Suprapubic skin (tissue), 4 donors: ENCODE results near the gene CADM1. TPM values are rescaled to one million over a fixed set of nuclear protein-coding genes. Genes with fewer than 3 reads are reported as not detected.

Experiments used
- DNase-seq, 2 donors: peaks; one replicate each; pipeline ENCODE4 v3.0.0-alpha.2; 2019; ENCODE audit warnings: low spot score in 2 of 2
- H3K27ac ChIP-seq: fragments of 200-600 bp; sonication (generic); one replicate; pipeline ENCODE4 v1.5.1; 2019
- H3K27me3 ChIP-seq: fragments of 200-600 bp; sonication (generic); one replicate; pipeline ENCODE4 v1.5.1; 2019
- H3K36me3 ChIP-seq: fragments of 200-600 bp; sonication (generic); one replicate; pipeline ENCODE4 v1.5.1; 2019
- H3K4me1 ChIP-seq: fragments of 200-600 bp; sonication (generic); one replicate; pipeline ENCODE4 v1.5.1; 2019
- H3K4me3 ChIP-seq: fragments of 200-600 bp; sonication (generic); one replicate; pipeline ENCODE4 v1.5.1; 2019; ENCODE audit warnings: mild to moderate bottlenecking
- H3K9me3 ChIP-seq: fragments of 200-600 bp; sonication (generic); one replicate; pipeline ENCODE4 v1.5.1; 2019
- EP300 ChIP-seq: sonication (generic); formaldehyde crosslinking; IDR thresholded peaks from one replicate; pipeline ENCODE4 v1.6.1; 2017; ENCODE audit warnings: antibody characterized with exemption
- POLR2A ChIP-seq, 2 donors: fragments of 450-650 bp; IDR thresholded peaks; one replicate each; pipeline ENCODE4 v1.6.1; 2017; ENCODE audit warnings: antibody characterized with exemption in 2 of 2, mild to moderate bottlenecking in 2 of 2, moderate library complexity in 2 of 2
- POLR2AphosphoS5 ChIP-seq, 3 donors: sonication (generic); formaldehyde crosslinking; IDR thresholded peaks; one replicate each; pipeline ENCODE4 v1.6.1; 2017; ENCODE audit warnings: antibody characterized with exemption in 3 of 3
- WGBS: methylation state at CpG from one replicate; pipeline ENCODE4 v1.1.5; 2018; 5-methylcytosine and 5-hydroxymethylcytosine counted together
- total RNA-seq, 4 donors: library from RNA; depleted of rRNA; stranded (reverse); fragments of >200 nt; gene quantifications; one replicate each; pipeline ENCODE4 v1.1.0, GENCODE V29; 2016
- TF ChIP-seq, protein P1 (sequence below), 2 donors: fragments of 200-600 bp in 1 of 2; fragments of 450-650 bp in 1 of 2; sonication (generic) in 1 of 2; IDR thresholded peaks; one replicate each; pipeline ENCODE4 v1.5.1; 2016 to 2019; ENCODE audit warnings: antibody characterized with exemption in 2 of 2, mild to moderate bottlenecking in 1 of 2, moderate library complexity in 1 of 2

CADM1 gene
- total RNA-seq, 4 donors from 2014 or later = 13.3 to 26.2 (median 15.3) TPM

- 71% methylated on average over 1 of the region's 1 CpG for WGBS
- DNase-seq = no peak
- no peaks in the 10 kb centered on the region for H3K27me3 ChIP-seq
- H3K4me1 ChIP-seq = no peaks in the 10 kb centered on the region
- no peak overlapping the region for H3K4me3 ChIP-seq
- TF ChIP-seq EP300 = no peak
- TF ChIP-seq POLR2AphosphoS5 (IDR thresholded peaks at IDR 0.05) = no peak
- no peak for TF ChIP-seq POLR2A (IDR thresholded peaks at IDR 0.05)
- TF ChIP-seq, protein P1, sequence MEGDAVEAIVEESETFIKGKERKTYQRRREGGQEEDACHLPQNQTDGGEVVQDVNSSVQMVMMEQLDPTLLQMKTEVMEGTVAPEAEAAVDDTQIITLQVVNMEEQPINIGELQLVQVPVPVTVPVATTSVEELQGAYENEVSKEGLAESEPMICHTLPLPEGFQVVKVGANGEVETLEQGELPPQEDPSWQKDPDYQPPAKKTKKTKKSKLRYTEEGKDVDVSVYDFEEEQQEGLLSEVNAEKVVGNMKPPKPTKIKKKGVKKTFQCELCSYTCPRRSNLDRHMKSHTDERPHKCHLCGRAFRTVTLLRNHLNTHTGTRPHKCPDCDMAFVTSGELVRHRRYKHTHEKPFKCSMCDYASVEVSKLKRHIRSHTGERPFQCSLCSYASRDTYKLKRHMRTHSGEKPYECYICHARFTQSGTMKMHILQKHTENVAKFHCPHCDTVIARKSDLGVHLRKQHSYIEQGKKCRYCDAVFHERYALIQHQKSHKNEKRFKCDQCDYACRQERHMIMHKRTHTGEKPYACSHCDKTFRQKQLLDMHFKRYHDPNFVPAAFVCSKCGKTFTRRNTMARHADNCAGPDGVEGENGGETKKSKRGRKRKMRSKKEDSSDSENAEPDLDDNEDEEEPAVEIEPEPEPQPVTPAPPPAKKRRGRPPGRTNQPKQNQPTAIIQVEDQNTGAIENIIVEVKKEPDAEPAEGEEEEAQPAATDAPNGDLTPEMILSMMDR (IDR thresholded peaks at IDR 0.05) = no peak
- H3K9me3 ChIP-seq = no peaks in the 10 kb centered on the region
- H3K27ac ChIP-seq = no peak overlapping the region
- H3K36me3 ChIP-seq = no peaks in the 10 kb centered on the region
Observed at GRCh38 chr11:115396533-115396932, 107.7 kb downstream of the CADM1 start.

DNA sequence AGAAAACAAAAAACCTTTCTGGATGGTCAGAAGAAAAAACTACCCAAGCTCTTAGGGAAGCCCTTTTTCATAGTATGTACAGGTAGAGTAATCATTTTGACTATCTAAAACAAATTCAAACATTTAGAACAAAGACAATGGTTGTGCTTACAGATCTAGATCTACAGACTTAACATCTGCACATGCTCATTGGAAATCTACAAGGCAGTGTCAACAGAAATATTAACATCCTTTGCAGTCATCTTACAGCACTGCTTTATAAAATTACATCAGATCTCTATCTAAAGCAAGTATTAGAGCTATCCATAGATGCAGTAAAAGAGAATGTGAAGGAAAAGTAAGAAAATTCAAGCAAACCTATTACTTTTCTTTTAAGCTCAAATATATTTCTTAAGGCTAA is 110.3 kb downstream of the CADM1 start:
- H3K27ac ChIP-seq = no peak overlapping the region
- no peaks in the 10 kb centered on the region for H3K4me1 ChIP-seq
- no peak overlapping the region for H3K4me3 ChIP-seq
- H3K36me3 ChIP-seq = no peaks in the 10 kb centered on the region
- DNase-seq = no peak
- TF ChIP-seq POLR2A (IDR thresholded peaks at IDR 0.05) = no peak
- no peak for TF ChIP-seq POLR2AphosphoS5 (IDR thresholded peaks at IDR 0.05)
- TF ChIP-seq, protein P1 (IDR thresholded peaks at IDR 0.05) = no peak
- TF ChIP-seq EP300 = no peak
- H3K9me3 ChIP-seq = no peaks in the 10 kb centered on the region
- H3K27me3 ChIP-seq = no peaks in the 10 kb centered on the region

GRCh38 chr11:115391598-115391997 is 112.6 kb downstream of the CADM1 start:
- WGBS = 95% methylated on average over 1 of the region's 1 CpG
- H3K4me3 ChIP-seq = no peak overlapping the region
- H3K36me3 ChIP-seq = no peaks in the 10 kb centered on the region
- DNase-seq = no peak
- no peak overlapping the region for H3K27ac ChIP-seq
- H3K27me3 ChIP-seq = no peaks in the 10 kb centered on the region
- no peaks in the 10 kb centered on the region for H3K9me3 ChIP-seq
- TF ChIP-seq EP300 (no peak), POLR2A (IDR thresholded peaks at IDR 0.05) (no peak), POLR2AphosphoS5 (IDR thresholded peaks at IDR 0.05) (no peak)
- TF ChIP-seq, protein P1 (IDR thresholded peaks at IDR 0.05) = no peak
- no peaks in the 10 kb centered on the region for H3K4me1 ChIP-seq

- Histone ChIP-seq H3K27ac (no peak overlapping the region), H3K9me3 (no peaks in the 10 kb centered on the region), H3K27me3 (no peaks in the 10 kb centered on the region), H3K36me3 (no peaks in the 10 kb centered on the region), H3K4me1 (no peaks in the 10 kb centered on the region), H3K4me3 (no peak overlapping the region)
- no peak for DNase-seq
- TF ChIP-seq EP300 = no peak
- no peak for TF ChIP-seq POLR2AphosphoS5 (IDR thresholded peaks at IDR 0.05)
- TF ChIP-seq, protein P1 (IDR thresholded peaks at IDR 0.05) = no peak
- no peak for TF ChIP-seq POLR2A (IDR thresholded peaks at IDR 0.05)
- WGBS = 59% methylated on average over 3 of the region's 3 CpGs
Observed at GRCh38 chr11:115391160-115391559, 113.1 kb downstream of the CADM1 start.

DNA sequence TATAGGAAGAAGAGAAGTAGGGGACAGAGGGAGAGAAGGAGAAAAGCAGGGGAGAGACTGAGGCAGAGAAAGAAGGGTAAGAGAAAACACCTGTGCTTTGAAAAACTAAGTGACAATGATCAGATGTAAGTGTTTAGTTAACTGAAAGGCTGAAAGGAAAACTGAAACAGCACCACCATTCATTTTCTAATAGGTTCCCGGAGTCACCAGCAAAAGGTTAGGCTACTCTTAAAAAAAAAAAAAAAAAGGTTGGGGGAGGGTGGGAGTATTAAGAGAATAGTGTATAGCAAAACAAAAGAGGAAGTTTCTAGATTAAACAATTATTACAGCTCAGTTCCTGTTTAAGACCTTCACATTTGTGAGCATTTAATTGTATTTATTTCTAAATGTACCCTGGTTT is 113.8 kb downstream of the CADM1 start:
- no peaks in the 10 kb centered on the region for H3K27me3 ChIP-seq
- H3K4me1 ChIP-seq = no peaks in the 10 kb centered on the region
- no peaks in the 10 kb centered on the region for H3K36me3 ChIP-seq
- no peaks in the 10 kb centered on the region for H3K9me3 ChIP-seq
- no peak for TF ChIP-seq POLR2AphosphoS5 (IDR thresholded peaks at IDR 0.05)
- TF ChIP-seq, protein P1 (IDR thresholded peaks at IDR 0.05) = no peak
- TF ChIP-seq EP300 = no peak
- TF ChIP-seq POLR2A (IDR thresholded peaks at IDR 0.05) = no peak
- H3K4me3 ChIP-seq = no peak overlapping the region
- no peak overlapping the region for H3K27ac ChIP-seq
- WGBS = 70% methylated on average over 1 of the region's 1 CpG
- DNase-seq = no peak
